Measurements from ENCODE around the gene INPP4B. TPM values are rescaled to one million over a fixed set of nuclear protein-coding genes. Genes with fewer than 3 reads are reported as not detected.

The INPP4B gene
- total RNA-seq, 4 donors from 2014 or later: 38.9 to 48.7 (median 44.2) TPM

GRCh38 chr4:142267101-142267500 is 579.0 kb downstream of the INPP4B start:
- Histone ChIP-seq H3K4me3 (no peak overlapping the region), H3K36me3 (no peaks in the 10 kb centered on the region), H3K4me1 (no peaks in the 10 kb centered on the region), H3K9me3 (no peaks in the 10 kb centered on the region), H3K27ac (no peak overlapping the region), H3K27me3 (no peaks in the 10 kb centered on the region)
- no peak for DNase-seq
- TF ChIP-seq POLR2A (IDR thresholded peaks at IDR 0.05): no peak
- TF ChIP-seq CTCF (IDR thresholded peaks at IDR 0.05): no peak

- Histone ChIP-seq H3K27me3 (no peaks in the 10 kb centered on the region), H3K27ac (no peak overlapping the region), H3K36me3 (no peaks in the 10 kb centered on the region), H3K4me3 (no peak overlapping the region), H3K4me1 (no peaks in the 10 kb centered on the region), H3K9me3 (no peaks in the 10 kb centered on the region)
- no peak for DNase-seq
- TF ChIP-seq CTCF (IDR thresholded peaks at IDR 0.05) (no peak), POLR2A (IDR thresholded peaks at IDR 0.05) (no peak)
Measured at GRCh38 chr4:142265946-142266345, 580.2 kb downstream of the INPP4B start.

- Histone ChIP-seq H3K4me3 (no peak overlapping the region), H3K27me3 (no peaks in the 10 kb centered on the region), H3K9me3 (no peaks in the 10 kb centered on the region), H3K36me3 (no peaks in the 10 kb centered on the region), H3K4me1 (no peaks in the 10 kb centered on the region), H3K27ac (no peak overlapping the region)
- no peak for DNase-seq
- TF ChIP-seq POLR2A (IDR thresholded peaks at IDR 0.05) (no peak), CTCF (IDR thresholded peaks at IDR 0.05) (no peak)
Measured at GRCh38 chr4:142265536-142265935, 580.6 kb downstream of the INPP4B start.

- Histone ChIP-seq H3K9me3 (no peaks in the 10 kb centered on the region), H3K36me3 (peaks cover 0 to 3% (median 0%) of the 10 kb centered on the region in 3 donors), H3K27me3 (no peaks in the 10 kb centered on the region), H3K27ac (no peak overlapping the region), H3K4me1 (no peaks in the 10 kb centered on the region), H3K4me3 (no peak overlapping the region)
- no peak for TF ChIP-seq POLR2A (IDR thresholded peaks at IDR 0.05)
- TF ChIP-seq CTCF (IDR thresholded peaks at IDR 0.05): no peak
- no peak for DNase-seq
Measured at GRCh38 chr4:142264961-142265360, 581.1 kb downstream of the INPP4B start.

GRCh38 chr4:142262956-142263355 is 583.1 kb downstream of the INPP4B start:
- no peak overlapping the region for H3K27ac ChIP-seq
- no peak for DNase-seq
- no peak overlapping the region for H3K4me3 ChIP-seq
- no peaks in the 10 kb centered on the region for H3K27me3 ChIP-seq
- H3K4me1 ChIP-seq: no peaks in the 10 kb centered on the region
- no peak for TF ChIP-seq POLR2A (IDR thresholded peaks at IDR 0.05)
- TF ChIP-seq CTCF (IDR thresholded peaks at IDR 0.05): no peak
- peaks cover 0 to 6% (median 0%) of the 10 kb centered on the region in 3 donors for H3K36me3 ChIP-seq
- no peaks in the 10 kb centered on the region for H3K9me3 ChIP-seq

- H3K9me3 ChIP-seq: no peaks in the 10 kb centered on the region
- H3K27me3 ChIP-seq: no peaks in the 10 kb centered on the region
- H3K4me3 ChIP-seq: no peak overlapping the region
- TF ChIP-seq POLR2A (IDR thresholded peaks at IDR 0.05) (no peak), CTCF (IDR thresholded peaks at IDR 0.05) (no peak)
- no peak overlapping the region for H3K27ac ChIP-seq
- H3K36me3 ChIP-seq: no peaks in the 10 kb centered on the region
- DNase-seq: no peak
- H3K4me1 ChIP-seq: no peaks in the 10 kb centered on the region
Measured at GRCh38 chr4:142248946-142249345, 597.2 kb downstream of the INPP4B start.

Data from Peyer's patch (tissue), 4 donors.